HT1080 (cell line): ENCODE data around the gene FUCA2. TPM values are rescaled to one million over a fixed set of nuclear protein-coding genes. Genes with fewer than 3 reads are reported as not detected.
"Not testable (repeated sequence)": the region's sequence is repeated elsewhere in the genome, so short reads cannot be mapped to it uniquely, and the experiment has no call there.

Experiments
- DNase-seq: peaks from one replicate; pipeline ENCODE4 v3.0.0-alpha.2; 2015; ENCODE audit warnings: low read depth
- total RNA-seq: library from RNA; depleted of rRNA; stranded (reverse); fragments of >200 nt; shearing (Covaris generic); gene quantifications from 2 replicates; pipeline ENCODE4 v1.2.3, GENCODE V29; 2014

FUCA2 gene
- total RNA-seq, 1 experiment from 2014 or later, result 55.1 TPM

GRCh38 chr6:143501851-143502250, 9.7 kb downstream of the FUCA2 start:
- DNase-seq, result no peak

- DNase-seq, result no peak
Observed at GRCh38 chr6:143498428-143498827, 13.1 kb downstream of the FUCA2 start.

GRCh38 chr6:143496974-143497373, 14.5 kb downstream of the FUCA2 start:
- DNase-seq, result no peak

GRCh38 chr6:143490775-143491174, 20.7 kb downstream of the FUCA2 start:
- DNase-seq, result no peak

GRCh38 chr6:143490244-143490643, 21.3 kb downstream of the FUCA2 start:
- no peak for DNase-seq

GRCh38 chr6:143486752-143487151, 24.8 kb downstream of the FUCA2 start:
- no peak for DNase-seq

GRCh38 chr6:143485967-143486366, 25.6 kb downstream of the FUCA2 start:
- DNase-seq, result no peak

- DNase-seq, result no peak
Observed at GRCh38 chr6:143482593-143482992, 28.9 kb downstream of the FUCA2 start.

- DNase-seq, result no peak
Observed at GRCh38 chr6:143478479-143479062, 32.9 kb downstream of the FUCA2 start.

- DNase-seq, result no peak
Observed at GRCh38 chr6:143476545-143476944, 35.0 kb downstream of the FUCA2 start.

GRCh38 chr6:143471822-143472221, 39.7 kb downstream of the FUCA2 start:
- no peak for DNase-seq

GRCh38 chr6:143468823-143469222, 42.7 kb downstream of the FUCA2 start:
- not testable (repeated sequence) for DNase-seq

GRCh38 chr6:143468026-143468425, 43.5 kb downstream of the FUCA2 start:
- DNase-seq, result no peak

- DNase-seq, result no peak
Observed at GRCh38 chr6:143465546-143465945, 46.0 kb downstream of the FUCA2 start.

GRCh38 chr6:143457563-143458359, 53.8 kb downstream of the FUCA2 start:
- peak; percentile 42 for DNase-seq

GRCh38 chr6:143451531-143451930, 60.0 kb downstream of the FUCA2 start:
- no peak for DNase-seq

- peak; percentile 95 for DNase-seq
Observed at GRCh38 chr6:143450453-143451371, 60.8 kb downstream of the FUCA2 start, which contains the start of the genes ADAT2 and PEX3. Gene ADAT2, minus strand, starts transcription at chr6:143450695. Its CDS starts 37 bp downstream, at chr6:143450658. Gene PEX3, plus strand, starts transcription at chr6:143450805. Its CDS starts 238 bp downstream, at chr6:143451043.

- DNase-seq, result peak; percentile 35
Observed at GRCh38 chr6:143449714-143450452, 61.6 kb downstream of the FUCA2 start.

GRCh38 chr6:143449082-143449713, 62.3 kb downstream of the FUCA2 start:
- no peak for DNase-seq

- DNase-seq, result not testable (repeated sequence)
Observed at GRCh38 chr6:143447865-143448264, 63.7 kb downstream of the FUCA2 start.
